ENCODE results near the gene BAG2. TPM values are rescaled to one million over a fixed set of nuclear protein-coding genes. Genes with fewer than 3 reads are reported as not detected.

BAG2 gene
- total RNA-seq, 2 experiments from 2014 or later: 12.4 to 12.6 TPM

- no peak overlapping the region for H3K27ac Mint-ChIP-seq
- no peaks in the 10 kb centered on the region for H3K9me3 Mint-ChIP-seq
- DNase-seq: no peak
- H3K27me3 Mint-ChIP-seq: peaks cover 36% of the 10 kb centered on the region
- H3K4me3 Mint-ChIP-seq: no peak overlapping the region
- peaks cover 12% of the 10 kb centered on the region for H3K4me1 Mint-ChIP-seq
- H3K36me3 Mint-ChIP-seq: no peaks in the 10 kb centered on the region
Observed at GRCh38 chr6:57224769-57225515, 52.8 kb downstream of the BAG2 start.

- H3K27me3 Mint-ChIP-seq: peaks cover 32% of the 10 kb centered on the region
- peaks cover 10% of the 10 kb centered on the region for H3K4me1 Mint-ChIP-seq
- H3K9me3 Mint-ChIP-seq: no peaks in the 10 kb centered on the region
- H3K4me3 Mint-ChIP-seq: no peak overlapping the region
- no peak for DNase-seq
- no peaks in the 10 kb centered on the region for H3K36me3 Mint-ChIP-seq
- no peak overlapping the region for H3K27ac Mint-ChIP-seq
Observed at GRCh38 chr6:57226221-57226620, 54.1 kb downstream of the BAG2 start.

Other genes with a start within 250 kb of the BAG2 start
- not detected for gene BEND6, start 217.2 kb upstream of the BAG2 start, total RNA-seq
- gene KIAA1586, start 125.6 kb upstream of the BAG2 start, total RNA-seq: 10 to 100 TPM; 15.9 to 17.1 TPM
- 10 to 100 TPM; 47.5 to 52.3 TPM for gene ZNF451, start 82.1 kb upstream of the BAG2 start, total RNA-seq
- gene RAB23, start 50.0 kb downstream of the BAG2 start, total RNA-seq: 1 to 10 TPM; 1.2 to 1.5 TPM
- gene PRIM2, start 145.3 kb downstream of the BAG2 start, total RNA-seq: 10 to 100 TPM; 38.0 to 40.7 TPM